IMR-90 (cell line): ENCODE data around the gene ROPN1B. TPM values are rescaled to one million over a fixed set of nuclear protein-coding genes. Genes with fewer than 3 reads are reported as not detected.

Experiments used
- ATAC-seq: fragments of 200-7000 bp; cut with Tn5 transposase; 2 replicates; pipeline ENCODE4 v1.9.1; 2020; ENCODE audit warnings: low read depth, mild to moderate bottlenecking, moderate library complexity
- BruUV-seq: library from RNA; stranded (reverse); fragments of 400-500 nt; replicated peaks from 2 replicates; lab custom pipeline; 2021; lab: Mats Ljungman, UMichigan
- CTCF ChIA-PET: fragments of 300-600 bp; formaldehyde crosslinking; extraction: SDS; loops from one replicate; lab custom pipeline; 2021; ENCODE audit warnings: antibody characterized with exemption; lab: Yijun Ruan, JAX
- POLR2A ChIA-PET: fragments of 300-600 bp; sonication (Branson Sonifier 250); formaldehyde crosslinking; loops from one replicate; lab custom pipeline; 2022; ENCODE audit warnings: antibody characterized with exemption; ENCODE audit not compliant: unreplicated experiment; lab: Charles Lee
- DNase-seq: peaks from one replicate; pipeline ENCODE4 v3.0.0; 2013
- H2AFZ ChIP-seq: replicated peaks from 2 replicates; pipeline ENCODE3; 2013; ENCODE audit warnings: low read length, mild to moderate bottlenecking; ENCODE audit not compliant: poor library complexity
- H2AK5ac ChIP-seq: 2 replicates; pipeline ENCODE4 v1.6.1; 2013; ENCODE audit warnings: low read depth, low read length, inconsistent platforms
- H2AK9ac ChIP-seq: replicated peaks from 2 replicates; pipeline ENCODE3; 2013; ENCODE audit warnings: mild to moderate bottlenecking, low read depth, low read length, moderate library complexity; ENCODE audit not compliant: poor library complexity
- H2BK120ac ChIP-seq: 2 replicates; pipeline ENCODE4 v1.6.1; 2013; ENCODE audit warnings: low read depth, low read length, inconsistent platforms
- H2BK15ac ChIP-seq: 3 replicates; pipeline ENCODE4 v1.6.1; 2013; ENCODE audit warnings: low read depth, low read length, inconsistent platforms
- H2BK20ac ChIP-seq: 2 replicates; pipeline ENCODE4 v1.6.1; 2013; ENCODE audit warnings: low read depth, mild to moderate bottlenecking, inconsistent platforms, low read length, moderate library complexity
- H2BK5ac ChIP-seq: 2 replicates; pipeline ENCODE4 v1.6.1; 2013; ENCODE audit warnings: mild to moderate bottlenecking, low read depth, low read length, inconsistent platforms; ENCODE audit not compliant: poor library complexity, severe bottlenecking
- H3K14ac ChIP-seq: replicated peaks from 2 replicates; pipeline ENCODE4 v1.6.1; 2013; ENCODE audit warnings: low read depth, low read length, inconsistent platforms
- H3K18ac ChIP-seq: 2 replicates; pipeline ENCODE4 v1.6.1; 2013; ENCODE audit warnings: low read depth, low read length, control low read depth
- H3K23ac ChIP-seq: 2 replicates; pipeline ENCODE4 v1.6.1; 2013; ENCODE audit warnings: low read depth, low read length, inconsistent platforms
- H3K27ac ChIP-seq: 2 replicates; pipeline ENCODE4 v1.5.1; 2013; ENCODE audit warnings: mild to moderate bottlenecking, control low read depth, low read length; ENCODE audit not compliant: insufficient read depth
- H3K27me3 ChIP-seq: 2 replicates; pipeline ENCODE4 v1.6.1; 2013; ENCODE audit warnings: low read length; ENCODE audit not compliant: control insufficient read depth, insufficient read depth
- H3K36me3 ChIP-seq: 2 replicates; pipeline ENCODE4 v1.6.1; 2013; ENCODE audit warnings: low read length, mixed read lengths; ENCODE audit not compliant: control insufficient read depth, insufficient read depth
- H3K4ac ChIP-seq: 2 replicates; pipeline ENCODE4 v1.6.1; 2013; ENCODE audit warnings: low read depth, low read length, inconsistent platforms
- H3K4me1 ChIP-seq: 2 replicates; pipeline ENCODE4 v1.6.1; 2013; ENCODE audit warnings: low read length, mixed read lengths; ENCODE audit not compliant: control insufficient read depth, insufficient read depth
- H3K4me2 ChIP-seq: 2 replicates; pipeline ENCODE4 v1.6.1; 2013; ENCODE audit warnings: low read depth, mild to moderate bottlenecking, control low read depth, low read length, moderate library complexity
- H3K4me3 ChIP-seq: 2 replicates; pipeline ENCODE4 v1.5.1; 2013; ENCODE audit warnings: low read depth, mild to moderate bottlenecking, control low read depth, low read length, moderate library complexity; ENCODE audit not compliant: insufficient read depth
- H3K56ac ChIP-seq: 2 replicates; pipeline ENCODE4 v1.6.1; 2013; ENCODE audit warnings: low read length, inconsistent platforms; ENCODE audit not compliant: insufficient read depth; ENCODE audit errors: extremely low read depth
- H3K79me1 ChIP-seq, 2 experiments: 2 replicates each; pipeline ENCODE4 v1.6.1; 2013; ENCODE audit warnings: low read length in 2 of 2, inconsistent platforms in 1 of 2, low read depth in 1 of 2
- H3K9ac ChIP-seq: 2 replicates; pipeline ENCODE4 v1.6.1; 2013; ENCODE audit warnings: low read depth, low read length, control low read depth
- H3K9me1 ChIP-seq: 2 replicates; pipeline ENCODE4 v1.6.1; 2013; ENCODE audit warnings: low read length, inconsistent platforms; ENCODE audit not compliant: insufficient read depth
- H3K9me3 ChIP-seq: 2 replicates; pipeline ENCODE4 v1.6.1; 2013; ENCODE audit warnings: low read length; ENCODE audit not compliant: control insufficient read depth, insufficient read depth
- H4K20me1 ChIP-seq: 2 replicates; pipeline ENCODE4 v1.6.1; 2013; ENCODE audit warnings: low read length, inconsistent platforms; ENCODE audit not compliant: insufficient read depth
- H4K5ac ChIP-seq: 2 replicates; pipeline ENCODE4 v1.6.1; 2013; ENCODE audit warnings: mild to moderate bottlenecking, low read depth, low read length, control low read depth
- H4K8ac ChIP-seq, 2 experiments: 2 replicates each; pipeline ENCODE4 v1.6.1; 2013; ENCODE audit warnings: low read depth in 2 of 2, low read length in 2 of 2, control low read depth in 1 of 2, inconsistent platforms in 1 of 2
- H4K91ac ChIP-seq: 2 replicates; pipeline ENCODE4 v1.6.1; 2013; ENCODE audit warnings: low read depth, low read length, inconsistent platforms; ENCODE audit not compliant: insufficient read depth
- FOS ChIP-seq: fragments of 150-350 bp; IDR thresholded peaks from 2 replicates; pipeline ENCODE4 v1.6.1; 2016; ENCODE audit warnings: low read depth, low read length
- WGBS, 2 experiments: methylation state at CpG; one replicate each; pipeline versions ENCODE4 v1.1.5 to v1.1.7; 2013; ENCODE audit warnings: missing lambda C conversion rate in 2 of 2; ENCODE audit not compliant: insufficient read length in 1 of 2; ENCODE audit errors: extremely low coverage in 2 of 2; 5-methylcytosine and 5-hydroxymethylcytosine counted together
- dilution Hi-C: fragments of 300-500 bp; cut with HindIII; formaldehyde crosslinking; loops from one replicate; pipeline ENCODE4 v1.14.3; 2018; ENCODE audit warnings: low sequenced_read_pairs; ENCODE audit not compliant: unreplicated experiment
- in situ Hi-C: fragments of 300-500 bp; cut with MboI; formaldehyde crosslinking; loops from 3 replicates; pipeline ENCODE4 v1.14.3; 2019; ENCODE audit warnings: low sequenced_read_pairs, inconsistent platforms, mixed read lengths
- intact Hi-C: fragments of 100-400 bp; cut with micrococcal nuclease; formaldehyde crosslinking; loops from 2 replicates; pipeline ENCODE4 v1.10.0; 2022
- polyA plus RNA-seq, 3 experiments: library from polyadenylated mRNA; depleted of rRNA; stranded (reverse); fragments of >200 nt; gene quantifications; 2 replicates each; pipeline ENCODE4 v1.2.3, GENCODE V29; 2012; ENCODE audit warnings: low replicate concordance in 1 of 3
- total RNA-seq: library from RNA; depleted of rRNA; stranded (reverse); fragments of >200 nt; gene quantifications from 2 replicates; pipeline ENCODE4 v1.2.3, GENCODE V29; 2012

Gene ROPN1B
- total and polyA plus RNA-seq, 2 of the 4 experiments (the other 2 are of a cell fraction) = not detected

DNA sequence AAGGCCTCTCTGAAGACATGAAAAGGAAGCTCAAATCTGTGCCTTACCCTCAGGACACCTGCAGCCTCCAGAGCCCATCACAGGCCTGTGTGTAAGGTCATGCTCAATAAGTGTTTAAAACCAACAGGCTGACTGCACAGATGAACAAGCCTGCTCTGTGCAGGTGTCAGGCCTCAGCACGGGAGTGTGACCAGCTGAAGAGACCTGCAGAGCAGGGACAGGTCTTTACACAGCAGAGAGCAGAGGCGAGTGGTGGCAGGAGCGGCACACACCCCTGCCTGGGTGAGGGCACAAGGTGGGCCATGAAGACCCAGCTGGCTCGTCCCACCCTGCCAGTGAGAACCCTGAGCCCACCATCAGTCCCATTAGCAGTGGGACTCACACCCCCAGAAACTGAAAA, 56.9 kb downstream of the ROPN1B start:
- Histone ChIP-seq H2AK5ac (no peak overlapping the region), H3K23ac (no peak overlapping the region), H3K9ac (no peak overlapping the region), H4K8ac (no peak overlapping the region), H3K18ac (no peak overlapping the region), H2AK9ac (no peak overlapping the region), H3K79me1 (no peaks in the 10 kb centered on the region), H3K27me3 (no peaks in the 10 kb centered on the region), H3K9me3 (peaks cover 7% of the 10 kb centered on the region), H3K56ac (no peak overlapping the region), H3K14ac (no peak overlapping the region), H3K4me3 (no peak overlapping the region), H4K20me1 (no peaks in the 10 kb centered on the region), H3K4ac (no peak overlapping the region), H3K4me2 (no peak overlapping the region), H2AFZ (no peak overlapping the region), H4K5ac (no peak overlapping the region), H2BK20ac (no peak overlapping the region), H2BK120ac (no peak overlapping the region), H3K9me1 (no peaks in the 10 kb centered on the region), H3K36me3 (no peaks in the 10 kb centered on the region; the same call in 1 of the 2 replicates), H3K27ac (no peak overlapping the region), H2BK5ac (no peak overlapping the region), H3K4me1 (no peaks in the 10 kb centered on the region), H4K91ac (no peak overlapping the region), H2BK15ac (no peak overlapping the region)
- CTCF ChIA-PET = no interaction called here
- ATAC-seq (no peak), DNase-seq (no peak)
- dilution Hi-C loops = no loop called here
- WGBS, 2 experiments = 100% methylated on average over 4 of the region's 4 CpGs; no CpG with 5 or more reads in 1 of the 2 experiments
- TF ChIP-seq FOS = no peak
- POLR2A ChIA-PET = no interaction called here
- no TSS peak for BruUV-seq
- intact Hi-C loops = no loop called here
- in situ Hi-C loops = no loop called here
